GM21367 (cell line): Measurements from ENCODE around the gene CCDC91.
A peak's percentile ranks its signal among the peaks of the same experiment; 100 is the strongest.
"Not testable (repeated sequence)": the region's sequence is repeated elsewhere in the genome, so short reads cannot be mapped to it uniquely, and the experiment has no call there.

Experiments
- ATAC-seq: cut with Tn5 transposase; IDR thresholded peaks from one replicate; pipeline ENCODE4 v1.9.1; 2021; ENCODE audit not compliant: unreplicated experiment

CCDC91 gene

DNA sequence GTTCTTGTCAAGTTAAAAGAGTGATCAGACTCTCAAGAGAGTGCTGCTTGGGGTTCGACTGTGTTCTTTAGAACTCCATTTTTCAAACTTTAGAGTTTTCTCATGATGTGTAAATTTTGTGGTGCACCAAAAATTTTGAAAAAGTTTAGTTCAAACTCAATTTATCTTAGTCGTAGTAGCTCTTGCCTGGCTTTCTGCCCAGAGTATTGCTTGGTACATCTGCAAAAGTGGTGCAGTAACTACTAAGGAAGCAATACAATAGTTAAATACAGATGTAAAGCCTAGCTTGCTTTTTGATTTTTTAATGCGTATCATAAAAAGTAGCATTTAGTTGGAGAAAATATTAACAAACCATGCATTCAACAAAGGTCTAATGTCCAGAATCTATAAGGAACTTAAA, 9.5 kb upstream of the CCDC91 start:
- no peak for ATAC-seq

DNA sequence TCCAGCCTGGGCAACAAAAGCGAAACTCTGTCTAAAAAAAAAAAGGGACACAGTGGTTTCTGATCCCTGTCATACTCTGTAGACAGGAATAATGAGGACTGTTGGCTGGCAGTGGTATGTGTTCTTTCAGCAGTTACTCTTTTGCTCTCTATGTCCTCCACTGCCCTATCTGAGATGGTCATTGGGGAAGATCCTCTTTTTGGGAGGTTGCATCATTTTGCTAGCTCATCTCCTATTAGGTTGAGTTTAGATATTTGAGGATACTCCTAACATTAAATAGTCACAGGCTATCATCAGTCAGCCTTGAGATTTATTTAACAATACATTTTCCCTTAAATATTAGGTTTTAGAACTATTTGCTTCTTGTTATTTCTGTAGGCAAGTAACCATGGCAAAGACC, 5.9 kb upstream of the CCDC91 start:
- no peak for ATAC-seq

DNA sequence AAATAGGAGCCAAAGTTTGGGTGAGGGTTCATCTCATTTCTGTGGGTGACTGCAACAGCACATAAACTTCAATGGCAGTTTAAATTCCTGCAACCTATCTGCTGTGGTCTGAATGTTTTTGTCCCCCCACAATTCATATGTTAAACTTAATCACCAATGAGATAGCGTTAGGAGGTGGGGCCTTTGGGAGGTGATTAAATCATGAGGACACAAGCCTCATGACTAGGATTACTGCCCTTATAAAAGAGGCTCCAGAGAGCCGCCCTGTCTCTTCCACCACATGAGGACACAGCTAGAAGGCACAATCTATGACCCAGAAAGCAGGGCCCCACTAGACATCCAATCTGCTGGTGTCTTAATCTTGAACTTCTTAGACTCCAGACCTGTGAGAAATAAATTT, 3.8 kb upstream of the CCDC91 start:
- no peak for ATAC-seq

DNA sequence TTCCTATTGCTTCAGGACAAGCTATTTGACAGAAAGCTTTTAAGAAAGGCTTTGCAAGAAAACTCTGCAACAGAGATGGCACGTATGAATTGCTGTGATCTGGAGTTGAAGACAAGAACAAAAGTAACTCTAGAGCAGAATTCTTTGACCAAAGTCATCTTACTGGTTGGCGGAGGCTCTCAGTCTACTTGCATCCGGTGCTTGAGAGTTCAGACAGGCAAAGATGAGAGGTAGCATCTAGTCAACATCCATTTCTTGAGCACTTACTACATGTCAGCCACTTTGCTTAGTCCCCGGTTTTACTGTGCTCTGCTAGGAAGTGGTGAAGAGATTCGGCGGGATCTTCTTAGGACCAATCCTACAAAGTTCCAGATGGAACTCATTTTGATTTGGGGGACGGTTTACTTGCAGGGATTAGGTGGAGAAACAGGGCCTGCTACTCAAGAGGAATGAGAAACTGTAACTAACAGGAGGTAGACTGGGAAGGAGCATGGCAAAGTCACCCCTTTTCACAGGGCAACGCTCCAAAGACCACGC, 404 bp upstream of the CCDC91 start:
- ATAC-seq: no peak

DNA sequence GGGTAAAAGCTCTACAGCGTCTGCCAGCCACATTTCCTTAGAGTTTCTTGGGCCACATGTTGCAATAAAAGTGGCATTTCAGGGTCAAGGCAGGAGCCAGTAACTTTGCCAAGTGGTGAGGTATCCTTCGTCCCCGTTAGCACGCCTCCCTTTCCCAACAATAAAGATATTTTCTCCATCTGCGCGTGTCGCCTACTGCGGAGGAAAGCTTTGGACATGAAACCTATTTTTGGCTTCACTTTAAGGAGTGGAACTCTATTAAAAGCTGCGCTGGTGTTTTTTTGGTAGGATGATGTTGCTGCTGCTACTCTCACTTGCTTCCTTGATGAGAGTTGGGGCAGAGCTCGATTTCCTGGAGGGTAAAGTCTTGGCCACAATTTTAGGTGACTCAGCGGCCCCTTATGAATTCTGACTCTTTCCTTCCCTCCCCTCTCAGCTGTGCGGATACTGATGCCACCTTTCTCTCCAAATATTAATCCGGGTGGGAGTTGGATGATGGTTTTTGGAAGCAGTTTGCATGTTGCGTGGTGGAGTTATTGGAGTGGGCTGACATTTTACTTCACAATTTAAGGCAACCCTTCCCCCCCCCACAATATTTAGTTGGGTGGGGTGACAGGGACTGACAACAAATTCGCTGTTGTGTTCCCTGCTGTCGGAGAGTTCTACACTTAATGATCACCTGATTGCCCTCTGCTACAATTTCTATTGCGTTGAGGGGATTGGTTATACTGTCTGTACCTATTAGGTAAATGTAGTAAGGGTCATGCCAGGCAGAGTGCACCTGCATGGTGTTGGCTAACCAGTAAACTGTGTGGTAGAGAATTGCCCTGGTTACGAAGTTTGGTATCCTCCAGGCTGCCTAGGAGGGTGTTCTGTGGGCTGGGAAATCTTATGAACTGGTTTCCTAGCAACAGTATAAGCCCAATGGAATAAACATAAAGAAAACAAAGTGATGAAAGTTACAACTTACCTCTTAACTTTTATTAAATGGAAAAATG, 1.1 kb downstream of the CCDC91 start:
- ATAC-seq: peak; percentile 1

DNA sequence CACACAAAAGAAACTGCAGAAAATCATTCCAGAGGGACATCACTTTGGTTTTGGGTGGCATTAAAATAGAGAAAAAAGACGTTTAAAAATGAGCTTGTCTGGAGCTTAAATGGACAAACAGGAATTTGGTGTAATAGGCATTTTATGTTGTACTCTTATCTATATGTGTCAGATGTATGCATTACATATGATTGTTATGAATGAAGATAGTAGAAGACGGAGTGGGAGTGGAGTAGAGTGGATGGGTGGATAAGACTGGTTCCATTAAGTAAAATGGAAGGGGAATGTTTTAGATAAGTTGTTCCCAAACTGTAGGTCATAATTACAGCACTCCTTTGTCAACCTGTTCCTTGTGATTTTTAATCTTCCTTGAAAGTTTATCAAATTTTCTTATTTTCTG, 1.9 kb downstream of the CCDC91 start:
- no peak for ATAC-seq

DNA sequence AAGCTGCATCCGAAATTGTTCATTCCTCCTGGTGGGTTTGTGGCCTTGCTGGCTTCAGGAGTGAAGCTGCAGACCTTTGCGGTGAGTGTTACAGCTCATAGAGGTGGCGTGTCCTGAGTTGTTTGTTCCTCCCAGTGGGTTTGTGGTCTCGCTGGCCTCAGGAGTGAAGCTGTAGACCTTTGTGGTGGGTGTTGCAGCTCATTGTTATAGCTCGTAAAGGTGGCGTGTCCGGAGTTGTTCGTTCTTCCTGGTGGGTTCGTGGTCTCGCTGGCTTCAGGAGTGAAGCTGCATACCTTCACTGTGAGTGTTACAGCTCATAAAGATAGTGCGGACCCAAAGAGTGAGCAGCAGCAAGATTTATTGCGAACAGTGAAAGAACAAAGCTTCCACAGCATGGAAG, 4.4 kb downstream of the CCDC91 start:
- ATAC-seq: not testable (repeated sequence)

DNA sequence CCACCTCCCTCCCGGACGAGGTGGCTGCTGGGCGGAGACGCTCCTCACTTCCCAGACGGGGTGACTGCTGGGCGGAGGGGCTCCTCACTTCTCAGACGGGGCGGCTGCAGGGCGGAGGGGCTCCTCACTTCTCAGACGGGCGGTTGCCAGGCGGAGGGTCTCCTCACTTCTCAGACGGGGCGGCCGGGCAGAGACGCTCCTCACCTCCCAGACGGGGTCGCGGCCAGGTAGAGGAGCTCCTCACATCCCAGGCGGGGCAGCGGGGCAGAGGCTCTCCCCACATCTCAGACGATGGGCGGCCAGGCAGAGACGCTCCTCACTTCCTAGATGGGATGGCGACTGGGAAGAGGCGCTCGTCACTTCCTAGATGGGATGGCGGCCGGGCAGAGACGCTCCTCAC, 10.9 kb downstream of the CCDC91 start:
- ATAC-seq: not testable (repeated sequence)

DNA sequence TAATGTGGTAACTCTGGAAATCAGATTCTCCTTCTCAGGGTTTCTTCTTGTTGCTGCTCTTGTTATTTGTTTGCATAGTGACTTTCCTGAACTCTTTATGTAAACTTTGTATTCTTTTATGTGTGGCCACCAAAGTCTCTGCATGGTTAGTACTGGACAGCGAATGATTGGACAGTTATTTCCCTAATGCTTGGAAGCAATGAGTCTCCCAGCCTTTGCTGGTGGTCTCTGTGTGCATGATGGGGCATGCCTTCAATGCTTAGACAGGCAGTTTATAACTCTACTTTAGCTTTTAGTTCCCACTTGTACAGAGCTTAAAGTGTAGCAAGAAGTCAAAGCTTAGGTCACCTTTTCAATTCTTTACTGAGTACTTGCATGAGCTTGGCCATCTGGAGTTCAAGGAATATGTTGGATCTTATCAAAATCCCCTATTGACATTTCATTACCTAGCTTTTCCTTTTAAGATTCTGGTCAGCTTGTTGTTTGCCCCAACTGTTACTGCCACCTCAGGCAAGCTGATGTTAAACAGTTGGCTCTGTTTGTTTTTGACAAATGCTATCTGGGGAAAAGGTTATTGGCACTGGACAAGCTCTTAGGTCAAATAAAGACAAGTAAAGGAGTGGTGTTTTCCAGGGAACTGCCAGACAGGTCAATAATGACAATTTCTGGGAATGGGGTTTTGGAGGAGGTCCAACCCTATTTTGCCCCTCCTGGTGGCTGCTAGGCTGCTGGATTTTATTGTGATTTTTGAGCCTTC, 12.3 kb downstream of the CCDC91 start:
- no peak for ATAC-seq

DNA sequence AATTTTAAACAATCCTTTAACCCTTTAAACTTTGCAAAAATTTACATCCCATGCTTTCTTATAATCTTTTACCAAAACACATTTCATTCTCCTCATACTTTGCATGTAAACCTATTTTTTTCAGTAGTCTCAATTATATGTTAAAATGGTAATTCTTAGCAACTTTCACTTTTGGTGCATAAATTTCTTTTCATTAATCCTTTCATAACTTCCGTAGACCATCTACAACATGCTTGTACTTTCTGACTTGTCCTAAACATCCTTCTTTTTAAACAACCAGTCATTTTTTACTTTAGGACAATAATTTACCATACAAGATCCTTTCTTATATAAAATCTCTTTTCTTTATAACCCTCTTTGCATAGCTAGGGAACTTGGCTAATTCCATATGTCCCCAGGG, 19.5 kb downstream of the CCDC91 start:
- ATAC-seq: no peak

DNA sequence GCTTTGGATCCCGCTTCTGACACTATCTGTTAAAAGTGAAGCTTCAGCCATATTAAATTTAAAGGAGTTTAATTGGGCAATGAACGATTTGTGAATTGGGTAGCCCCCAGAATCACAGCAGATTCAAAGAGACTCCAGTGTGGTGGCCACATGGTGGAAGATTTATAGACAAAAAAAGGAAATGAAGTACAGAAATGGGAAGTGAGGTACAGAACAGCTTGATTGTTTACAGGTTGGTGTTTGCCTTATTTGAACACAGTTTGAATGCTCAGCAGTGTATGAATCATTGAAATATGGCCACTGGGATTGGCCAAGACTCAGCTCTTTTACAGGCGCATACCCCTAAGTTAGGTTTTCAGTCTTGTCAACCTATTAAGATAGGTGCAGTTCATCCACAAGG, 21.9 kb downstream of the CCDC91 start:
- no peak for ATAC-seq

DNA sequence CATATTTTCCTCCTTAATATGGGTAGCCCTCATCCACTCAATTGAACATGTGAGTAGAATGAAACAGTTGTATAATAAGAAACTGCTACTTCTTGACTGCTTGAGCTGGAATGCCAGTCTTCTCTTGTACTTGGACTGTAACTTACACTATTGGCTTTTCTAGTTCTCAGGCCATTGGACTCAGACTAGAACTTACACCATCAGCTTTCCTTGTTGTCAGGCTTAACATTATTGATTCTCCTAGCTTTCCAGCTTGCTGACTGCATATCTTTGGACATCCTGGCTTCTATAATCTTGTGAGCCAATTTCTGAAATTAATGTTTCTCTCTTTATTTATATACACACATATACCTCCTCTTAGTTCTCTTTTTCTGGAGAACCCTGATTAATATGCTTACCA, 24.8 kb downstream of the CCDC91 start:
- ATAC-seq: no peak

DNA sequence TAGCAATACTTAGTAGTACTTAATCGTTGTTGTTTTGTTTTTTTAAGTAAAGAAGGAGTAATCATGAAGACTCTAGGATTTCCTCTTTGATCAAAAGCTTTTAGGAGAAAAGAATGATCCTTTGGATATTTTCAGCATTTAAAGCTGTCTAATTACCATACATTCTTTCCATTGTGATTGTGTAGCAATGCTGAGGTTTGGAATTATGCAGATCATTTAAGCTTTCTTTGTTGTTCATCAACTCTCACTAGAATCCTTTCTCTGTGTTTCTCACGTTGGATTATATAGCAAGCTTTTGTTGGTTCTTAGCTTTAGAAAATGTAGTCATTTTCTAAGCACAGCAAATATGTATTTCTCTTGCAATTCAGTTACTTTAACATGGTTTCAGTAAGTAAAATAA, 25.8 kb downstream of the CCDC91 start:
- ATAC-seq: no peak

DNA sequence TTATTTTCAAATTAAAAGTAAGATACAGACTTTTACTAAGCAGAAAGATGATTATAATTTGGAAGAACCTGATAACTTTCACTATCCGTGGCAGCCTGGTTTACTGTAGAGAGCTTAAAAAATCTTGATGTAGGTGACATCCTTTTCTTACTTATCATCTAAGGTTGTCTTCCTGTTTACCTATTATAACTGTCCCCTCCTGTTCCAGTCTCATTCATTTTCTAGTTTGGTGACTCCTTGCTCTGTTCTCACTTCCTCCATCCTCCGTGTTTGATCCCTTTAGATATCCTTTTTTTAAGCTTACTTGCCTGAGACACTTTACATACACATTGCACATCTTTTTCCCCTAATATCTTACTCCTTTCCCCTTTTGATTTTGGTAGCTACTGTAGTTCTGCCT, 27.5 kb downstream of the CCDC91 start:
- ATAC-seq: no peak

DNA sequence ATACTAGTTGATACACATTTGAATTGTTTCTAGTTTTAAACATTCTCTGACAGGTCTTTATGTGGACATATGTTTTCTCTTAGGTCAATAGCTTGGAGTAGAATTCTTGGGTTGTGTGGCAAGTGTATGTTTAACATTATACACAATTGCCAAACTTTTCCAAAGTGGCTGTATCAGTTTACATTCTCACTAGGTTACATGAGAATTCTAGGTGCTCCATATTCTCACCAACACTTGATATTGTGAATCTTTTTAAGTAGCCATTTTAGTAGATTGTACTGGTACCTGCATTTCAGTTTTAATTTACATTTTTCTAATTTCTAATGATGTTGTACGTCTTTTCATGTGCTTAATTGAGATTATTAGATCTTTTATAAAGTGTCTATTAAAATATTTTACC, 28.6 kb downstream of the CCDC91 start:
- ATAC-seq: no peak

DNA sequence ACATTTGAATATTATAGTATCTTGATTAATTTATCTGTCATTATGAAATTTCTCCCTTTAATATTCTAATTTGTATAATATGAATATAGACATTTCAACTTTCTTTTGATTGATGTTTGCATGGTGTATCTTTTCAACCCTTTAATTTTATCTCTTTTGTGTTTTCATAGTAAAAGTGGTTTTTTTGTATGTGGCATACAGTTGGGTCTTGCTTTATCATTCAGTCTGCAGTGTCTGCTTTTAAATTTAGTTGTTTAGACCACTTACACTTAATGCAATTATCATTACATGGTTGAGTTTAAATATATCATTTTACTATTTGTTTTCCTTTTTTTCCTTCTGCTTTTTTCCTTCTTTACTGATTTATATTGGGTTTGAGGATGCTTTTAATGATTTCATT, 29.6 kb downstream of the CCDC91 start:
- no peak for ATAC-seq

DNA sequence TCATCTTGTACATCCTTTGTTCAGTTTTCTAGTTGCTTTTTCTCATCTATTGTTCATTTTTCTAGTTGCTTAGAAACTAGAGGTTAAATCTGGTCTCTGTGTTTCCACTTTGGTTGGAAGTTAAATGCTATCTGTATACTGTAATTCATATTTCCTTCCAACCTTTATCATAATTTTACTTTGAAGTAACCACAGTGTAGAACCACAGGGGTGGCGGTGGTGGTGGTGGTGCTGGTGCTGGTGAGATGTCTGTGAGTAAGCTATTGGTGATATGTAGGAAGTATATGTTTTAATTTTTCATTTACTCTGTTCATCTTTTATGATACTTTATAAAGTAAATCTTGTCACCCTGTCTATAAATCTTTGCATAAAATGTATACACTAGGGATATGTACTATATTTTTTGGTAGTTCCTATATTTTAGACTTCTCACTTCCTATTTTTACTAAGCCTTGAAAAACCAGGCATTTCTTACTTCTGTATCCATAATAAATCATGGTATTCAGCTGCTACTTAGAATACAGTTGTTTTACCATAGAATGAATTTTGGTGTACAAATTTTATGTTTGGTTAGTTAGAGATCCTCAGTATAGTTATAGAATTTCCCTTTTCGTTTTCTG, 31.9 kb downstream of the CCDC91 start:
- no peak for ATAC-seq

DNA sequence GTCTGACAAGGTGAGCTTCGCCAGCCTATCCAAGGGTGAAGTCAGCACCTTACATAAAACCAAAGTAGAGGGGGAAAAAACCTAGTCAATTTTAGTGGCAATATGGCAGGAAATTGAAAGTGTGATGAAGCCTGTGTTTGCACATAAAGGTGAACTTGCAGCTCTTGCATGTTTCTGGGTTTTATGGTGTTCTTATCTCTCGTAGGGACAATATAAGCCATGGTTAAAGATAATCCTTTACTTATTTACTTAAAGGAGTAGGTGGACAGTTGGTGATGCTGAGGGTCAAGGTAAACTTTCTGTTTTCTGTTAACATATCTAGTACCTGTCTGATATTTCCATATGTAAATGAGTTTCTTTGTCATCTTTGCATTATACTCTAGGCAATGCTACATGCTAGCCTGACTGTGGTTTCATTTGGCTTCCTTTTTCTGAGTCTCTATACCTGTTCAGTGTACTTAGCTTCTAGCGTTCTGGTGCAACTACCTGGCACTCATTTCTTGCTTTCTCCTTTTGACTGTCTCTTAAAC, 32.8 kb downstream of the CCDC91 start:
- ATAC-seq: peak; percentile 92

DNA sequence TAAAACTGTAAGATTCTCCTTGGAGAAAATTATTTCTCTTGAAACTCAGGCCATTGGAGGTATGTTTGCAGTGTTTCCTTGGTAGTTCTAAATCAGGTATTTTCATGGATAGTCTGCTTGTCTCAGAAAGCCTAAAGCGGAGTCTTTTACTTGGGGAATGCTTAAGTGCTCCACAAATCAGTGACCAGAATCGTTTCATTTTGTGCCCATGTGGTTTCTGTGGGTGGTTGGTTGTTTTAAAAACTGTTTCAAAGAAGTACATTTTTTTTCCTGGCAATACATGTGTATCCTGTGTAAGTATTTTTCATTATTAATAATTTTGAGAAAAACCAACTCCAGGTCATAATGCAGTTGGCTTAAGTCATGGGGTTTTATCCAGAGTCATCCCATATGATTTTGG, 33.6 kb downstream of the CCDC91 start:
- ATAC-seq: no peak

DNA sequence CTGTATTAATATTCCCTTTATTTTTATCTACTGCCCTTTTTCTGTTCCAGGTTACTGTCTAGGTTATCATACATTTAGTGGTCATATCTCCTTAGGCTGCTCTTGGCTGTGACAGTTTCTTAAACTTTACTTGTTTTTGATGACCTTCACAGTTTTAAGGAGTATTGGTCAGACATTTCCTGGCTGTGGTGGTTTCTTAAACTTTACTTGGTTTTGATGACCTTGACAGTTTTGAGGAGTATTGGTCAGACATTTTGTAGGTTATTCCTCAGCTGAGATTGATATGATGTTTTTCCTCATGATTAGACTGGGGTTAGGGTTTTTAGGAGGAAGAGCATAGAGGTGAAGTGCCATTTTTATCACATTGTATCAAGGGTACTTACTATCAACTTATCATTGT, 36.4 kb downstream of the CCDC91 start:
- ATAC-seq: no peak

DNA sequence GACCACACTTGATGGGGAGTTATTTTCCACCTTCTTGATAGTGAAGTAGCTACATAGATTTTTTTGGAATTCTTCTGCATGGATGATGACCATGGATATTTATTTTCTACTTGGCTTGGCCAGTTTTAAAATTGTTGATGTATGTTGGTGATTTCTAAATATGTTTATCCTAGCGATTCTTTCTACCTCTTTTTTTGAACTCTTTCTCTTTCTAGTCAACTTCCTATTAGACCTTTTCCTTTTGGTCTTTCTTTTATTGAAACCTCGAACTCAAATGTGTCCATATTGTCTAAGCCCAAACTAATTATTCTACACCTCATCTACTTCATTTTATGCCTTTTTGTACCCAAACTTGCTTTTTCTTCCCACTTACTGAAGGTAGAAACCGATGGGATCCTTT, 37.0 kb downstream of the CCDC91 start:
- ATAC-seq: no peak
